ENCODE results near the gene SACM1L. TPM values are rescaled to one million over a fixed set of nuclear protein-coding genes. Genes with fewer than 3 reads are reported as not detected.
"Not testable (repeated sequence)": the region's sequence is repeated elsewhere in the genome, so short reads cannot be mapped to it uniquely, and the experiment has no call there.

Gene SACM1L
- total and polyA plus RNA-seq, 2 donors, result 47.2 to 58.3 TPM

DNA sequence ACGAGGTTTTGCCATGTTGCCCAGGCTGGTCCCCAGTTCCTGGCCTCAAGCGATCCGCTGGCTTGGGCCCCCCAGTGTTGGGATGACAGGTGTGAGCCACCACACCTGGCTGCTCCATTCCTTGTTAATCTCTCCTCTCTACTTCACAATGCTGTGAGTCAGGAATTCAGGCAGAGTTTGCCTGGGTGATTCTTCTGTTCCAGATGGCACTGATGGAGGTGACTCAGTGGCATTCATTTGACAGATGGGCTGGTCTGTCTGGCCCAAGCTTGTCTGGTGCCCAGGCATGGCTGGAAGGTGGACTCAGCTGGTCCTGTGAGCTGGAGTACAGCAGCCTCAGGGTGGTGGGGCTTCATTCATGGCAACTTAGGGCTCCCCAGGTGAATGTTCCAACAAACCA lies 63.9 kb downstream of the SACM1L start:
- Histone ChIP-seq H3K9me3 (ENCODE audit: control insufficient read depth in 2 of 2, insufficient read depth in 1 of 2, low read length in 1 of 2) (no peaks in the 10 kb centered on the region), H3K27ac (ENCODE audit: low read depth in 1 of 2, low read length in 1 of 2) (no peak overlapping the region), H3K36me3 (ENCODE audit: control insufficient read depth in 2 of 2, insufficient read depth in 2 of 2, low read length in 1 of 2) (peaks cover under 1 to 2% of the 10 kb centered on the region in 2 donors), H3K27me3 (ENCODE audit: control insufficient read depth in 2 of 2, insufficient read depth in 1 of 2, low read length in 1 of 2) (no peaks in the 10 kb centered on the region), H3K4me3 (ENCODE audit: low read length in 2 of 2) (no peak overlapping the region), H3K4me1 (ENCODE audit: control insufficient read depth in 2 of 2, insufficient read depth in 2 of 2, low read length in 2 of 2) (no peaks in the 10 kb centered on the region)
- 100% methylated on average over 3 of the region's 3 CpGs for WGBS
- no peak for DNase-seq (ENCODE audit: low read depth in 6 of 9, low spot score in 9 of 9)

- no peaks in the 10 kb centered on the region for H3K36me3 ChIP-seq (ENCODE audit: control insufficient read depth in 2 of 2, insufficient read depth in 2 of 2, low read length in 1 of 2)
- no peaks in the 10 kb centered on the region for H3K4me1 ChIP-seq (ENCODE audit: control insufficient read depth in 2 of 2, insufficient read depth in 2 of 2, low read length in 2 of 2)
- DNase-seq (ENCODE audit: low read depth in 6 of 9, low spot score in 9 of 9), result no peak
- WGBS, result 98% methylated on average over 7 of the region's 7 CpGs
- no peaks in the 10 kb centered on the region for H3K27me3 ChIP-seq (ENCODE audit: control insufficient read depth in 2 of 2, insufficient read depth in 1 of 2, low read length in 1 of 2)
- no peak overlapping the region for H3K4me3 ChIP-seq (ENCODE audit: low read length in 2 of 2)
- H3K9me3 ChIP-seq (ENCODE audit: control insufficient read depth in 2 of 2, insufficient read depth in 1 of 2, low read length in 1 of 2), result no peaks in the 10 kb centered on the region
- no peak overlapping the region for H3K27ac ChIP-seq (ENCODE audit: low read depth in 1 of 2, low read length in 1 of 2)
Observed at GRCh38 chr3:45754461-45754860, 65.3 kb downstream of the SACM1L start.

DNA sequence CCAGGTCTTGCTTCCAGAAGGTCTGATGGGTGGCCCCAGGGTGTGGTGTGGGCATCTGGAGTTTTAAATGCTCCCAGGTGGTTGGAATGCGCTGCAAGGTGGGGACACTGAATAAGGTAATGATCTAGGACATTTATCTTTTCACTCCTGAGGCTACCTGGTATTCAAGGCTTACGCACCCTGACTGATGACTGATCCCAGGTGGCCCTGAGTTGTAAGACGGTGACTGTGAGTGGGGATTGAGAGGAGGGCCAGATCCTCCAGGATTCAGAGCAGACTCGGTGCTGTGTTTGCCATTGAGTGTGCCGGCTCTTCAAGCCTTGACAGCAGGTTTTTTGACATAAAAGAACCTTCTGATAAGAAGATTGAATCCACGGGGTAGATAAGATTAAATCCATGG lies 66.9 kb downstream of the SACM1L start:
- 94% methylated on average over 6 of the region's 6 CpGs for WGBS
- H3K4me3 ChIP-seq (ENCODE audit: low read length in 2 of 2), result no peak overlapping the region

GRCh38 chr3:45757141-45757540 lies 67.9 kb downstream of the SACM1L start:
- not testable (repeated sequence) for H3K27me3 ChIP-seq (ENCODE audit: control insufficient read depth in 2 of 2, insufficient read depth in 1 of 2, low read length in 1 of 2); H3K27ac ChIP-seq (ENCODE audit: low read depth in 1 of 2, low read length in 1 of 2); H3K9me3 ChIP-seq (ENCODE audit: control insufficient read depth in 2 of 2, insufficient read depth in 1 of 2, low read length in 1 of 2); DNase-seq (ENCODE audit: low read depth in 6 of 9, low spot score in 9 of 9); H3K4me3 ChIP-seq (ENCODE audit: low read length in 2 of 2); H3K36me3 ChIP-seq (ENCODE audit: control insufficient read depth in 2 of 2, insufficient read depth in 2 of 2, low read length in 1 of 2)
- 87% methylated on average over 7 of the region's 7 CpGs for WGBS
- peaks cover 11 to 17% of the 10 kb centered on the region in 2 donors for H3K4me1 ChIP-seq (ENCODE audit: control insufficient read depth in 2 of 2, insufficient read depth in 2 of 2, low read length in 2 of 2)

More for the DNA sequence above, 66.9 kb downstream of the SACM1L start:
- no peak for DNase-seq (ENCODE audit: low read depth in 6 of 9, low spot score in 9 of 9)
- H3K27me3 ChIP-seq (ENCODE audit: control insufficient read depth in 2 of 2, insufficient read depth in 1 of 2, low read length in 1 of 2), result no peaks in the 10 kb centered on the region
- peaks cover 0 to 2% of the 10 kb centered on the region in 2 donors for H3K9me3 ChIP-seq (ENCODE audit: control insufficient read depth in 2 of 2, insufficient read depth in 1 of 2, low read length in 1 of 2)
- no peak overlapping the region for H3K27ac ChIP-seq (ENCODE audit: low read depth in 1 of 2, low read length in 1 of 2)
- peaks cover 0 to 3% of the 10 kb centered on the region in 2 donors for H3K36me3 ChIP-seq (ENCODE audit: control insufficient read depth in 2 of 2, insufficient read depth in 2 of 2, low read length in 1 of 2)
- peaks cover under 1 to 6% of the 10 kb centered on the region in 2 donors for H3K4me1 ChIP-seq (ENCODE audit: control insufficient read depth in 2 of 2, insufficient read depth in 2 of 2, low read length in 2 of 2)

- DNase-seq (ENCODE audit: low read depth in 6 of 9, low spot score in 9 of 9), result no peak
- H3K36me3 ChIP-seq (ENCODE audit: control insufficient read depth in 2 of 2, insufficient read depth in 2 of 2, low read length in 1 of 2), result peaks cover 0 to 6% of the 10 kb centered on the region in 2 donors
- no peaks in the 10 kb centered on the region for H3K27me3 ChIP-seq (ENCODE audit: control insufficient read depth in 2 of 2, insufficient read depth in 1 of 2, low read length in 1 of 2)
- 93% methylated on average over 16 of the region's 16 CpGs for WGBS
- H3K4me1 ChIP-seq (ENCODE audit: control insufficient read depth in 2 of 2, insufficient read depth in 2 of 2, low read length in 2 of 2), result peaks cover 15 to 23% of the 10 kb centered on the region in 2 donors
- no peak overlapping the region for H3K4me3 ChIP-seq (ENCODE audit: low read length in 2 of 2)
- H3K27ac ChIP-seq (ENCODE audit: low read depth in 1 of 2, low read length in 1 of 2), result no peak overlapping the region
- H3K9me3 ChIP-seq (ENCODE audit: control insufficient read depth in 2 of 2, insufficient read depth in 1 of 2, low read length in 1 of 2), result peaks cover 0 to 2% of the 10 kb centered on the region in 2 donors
Observed at GRCh38 chr3:45758871-45759270, 69.7 kb downstream of the SACM1L start.

DNA sequence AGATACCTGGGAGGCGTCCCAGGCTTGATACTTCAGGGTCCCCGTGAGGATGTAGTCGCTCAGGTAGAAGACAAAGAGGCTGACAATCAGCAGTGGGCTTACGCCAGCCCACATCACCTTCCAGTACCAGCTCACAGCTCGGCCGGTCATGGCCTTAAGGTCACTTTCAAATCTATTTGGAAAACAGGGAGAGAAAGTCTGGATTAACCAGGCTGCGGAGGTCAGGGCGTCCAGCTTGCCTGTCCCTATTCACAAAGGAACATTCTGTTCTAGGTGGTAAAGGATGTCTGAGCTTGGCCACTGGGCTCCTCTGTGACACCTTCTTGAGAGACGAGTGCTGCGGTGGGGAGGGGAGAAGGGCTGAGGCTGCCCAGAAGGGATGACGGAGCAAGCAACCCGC lies 70.7 kb downstream of the SACM1L start:
- Histone ChIP-seq H3K36me3 (ENCODE audit: control insufficient read depth in 2 of 2, insufficient read depth in 2 of 2, low read length in 1 of 2) (peaks cover 0 to 7% of the 10 kb centered on the region in 2 donors), H3K4me1 (ENCODE audit: control insufficient read depth in 2 of 2, insufficient read depth in 2 of 2, low read length in 2 of 2) (peaks cover 15 to 23% of the 10 kb centered on the region in 2 donors), H3K9me3 (ENCODE audit: control insufficient read depth in 2 of 2, insufficient read depth in 1 of 2, low read length in 1 of 2) (peaks cover 0 to 2% of the 10 kb centered on the region in 2 donors), H3K27me3 (ENCODE audit: control insufficient read depth in 2 of 2, insufficient read depth in 1 of 2, low read length in 1 of 2) (no peaks in the 10 kb centered on the region), H3K27ac (ENCODE audit: low read depth in 1 of 2, low read length in 1 of 2) (no peak overlapping the region), H3K4me3 (ENCODE audit: low read length in 2 of 2) (no peak overlapping the region)
- DNase-seq (ENCODE audit: low read depth in 6 of 9, low spot score in 9 of 9), result no peak
- 92% methylated on average over 12 of the region's 12 CpGs for WGBS

- Histone ChIP-seq H3K9me3 (ENCODE audit: control insufficient read depth in 2 of 2, insufficient read depth in 1 of 2, low read length in 1 of 2) (peaks cover 0 to 2% of the 10 kb centered on the region in 2 donors), H3K4me3 (ENCODE audit: low read length in 2 of 2) (no peak overlapping the region), H3K4me1 (ENCODE audit: control insufficient read depth in 2 of 2, insufficient read depth in 2 of 2, low read length in 2 of 2) (peaks cover 15 to 23% of the 10 kb centered on the region in 2 donors), H3K36me3 (ENCODE audit: control insufficient read depth in 2 of 2, insufficient read depth in 2 of 2, low read length in 1 of 2) (peaks cover 0 to 7% of the 10 kb centered on the region in 2 donors), H3K27me3 (ENCODE audit: control insufficient read depth in 2 of 2, insufficient read depth in 1 of 2, low read length in 1 of 2) (no peaks in the 10 kb centered on the region), H3K27ac (ENCODE audit: low read depth in 1 of 2, low read length in 1 of 2) (no peak overlapping the region)
- peak in 8 of 9 donors; percentile 18 to 66 (median 40) for DNase-seq (ENCODE audit: low read depth in 6 of 9, low spot score in 9 of 9)
- WGBS, result 49% methylated on average over 14 of the region's 14 CpGs
Observed at GRCh38 chr3:45760878-45761711, 71.9 kb downstream of the SACM1L start.

DNA sequence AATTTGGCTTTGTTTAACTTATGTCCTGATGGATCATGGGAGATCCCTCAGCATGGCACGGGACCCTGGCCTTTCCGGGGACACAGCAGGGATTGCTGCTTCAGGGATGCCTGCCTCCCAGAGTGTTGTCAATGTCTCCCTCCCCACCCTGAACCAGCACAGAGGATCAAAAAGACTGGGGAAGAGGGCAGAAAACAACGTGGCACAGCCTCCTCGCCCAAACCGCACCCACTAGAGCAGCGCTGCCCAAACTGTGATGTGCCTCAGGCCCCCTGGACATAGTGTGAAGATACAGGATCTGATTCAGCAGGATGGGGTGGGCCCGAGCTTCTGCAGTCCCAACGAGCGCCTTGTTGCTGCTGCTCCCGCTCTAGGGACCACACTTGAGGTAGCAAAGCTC lies 72.6 kb downstream of the SACM1L start:
- DNase-seq (ENCODE audit: low read depth in 6 of 9, low spot score in 9 of 9), result no peak

GRCh38 chr3:45762647-45763302 lies 73.6 kb downstream of the SACM1L start:
- no peak overlapping the region for H3K27ac ChIP-seq (ENCODE audit: low read depth in 1 of 2, low read length in 1 of 2)
- H3K4me1 ChIP-seq (ENCODE audit: control insufficient read depth in 2 of 2, insufficient read depth in 2 of 2, low read length in 2 of 2), result peaks cover 15 to 23% of the 10 kb centered on the region in 2 donors
- 94% methylated on average over 19 of the region's 19 CpGs for WGBS
- H3K27me3 ChIP-seq (ENCODE audit: control insufficient read depth in 2 of 2, insufficient read depth in 1 of 2, low read length in 1 of 2), result no peaks in the 10 kb centered on the region
- no peak for DNase-seq (ENCODE audit: low read depth in 6 of 9, low spot score in 9 of 9)
- peaks cover 0 to 4% of the 10 kb centered on the region in 2 donors for H3K9me3 ChIP-seq (ENCODE audit: control insufficient read depth in 2 of 2, insufficient read depth in 1 of 2, low read length in 1 of 2)
- H3K4me3 ChIP-seq (ENCODE audit: low read length in 2 of 2), result no peak overlapping the region
- H3K36me3 ChIP-seq (ENCODE audit: control insufficient read depth in 2 of 2, insufficient read depth in 2 of 2, low read length in 1 of 2), result peaks cover 0 to 7% of the 10 kb centered on the region in 2 donors

More for the DNA sequence above, 72.6 kb downstream of the SACM1L start:
- peaks cover 0 to 4% of the 10 kb centered on the region in 2 donors for H3K9me3 ChIP-seq (ENCODE audit: control insufficient read depth in 2 of 2, insufficient read depth in 1 of 2, low read length in 1 of 2)
- H3K36me3 ChIP-seq (ENCODE audit: control insufficient read depth in 2 of 2, insufficient read depth in 2 of 2, low read length in 1 of 2), result peaks cover 0 to 7% of the 10 kb centered on the region in 2 donors
- no peaks in the 10 kb centered on the region for H3K27me3 ChIP-seq (ENCODE audit: control insufficient read depth in 2 of 2, insufficient read depth in 1 of 2, low read length in 1 of 2)
- no peak overlapping the region for H3K4me3 ChIP-seq (ENCODE audit: low read length in 2 of 2)
- 94% methylated on average over 10 of the region's 10 CpGs for WGBS
- H3K4me1 ChIP-seq (ENCODE audit: control insufficient read depth in 2 of 2, insufficient read depth in 2 of 2, low read length in 2 of 2), result peaks cover 15 to 23% of the 10 kb centered on the region in 2 donors
- no peak overlapping the region for H3K27ac ChIP-seq (ENCODE audit: low read depth in 1 of 2, low read length in 1 of 2)

Measured in thymus (tissue), 11 donors.